Lung (tissue), 12 donors: ENCODE data around the gene HOXD11. TPM values are rescaled to one million over a fixed set of nuclear protein-coding genes. Genes with fewer than 3 reads are reported as not detected.
A peak's percentile ranks its signal among the peaks of the same experiment; 100 is the strongest.

ENCODE experiments used
- ATAC-seq: fragments of 200-7000 bp; cut with Tn5 transposase; one replicate; pipeline ENCODE4 v1.9.1; 2020; ENCODE audit warnings: moderate number of reproducible peaks; ENCODE audit not compliant: insufficient read depth, low FRiP score
- DNase-seq, 3 donors: peaks; one replicate each; pipeline ENCODE4 v3.0.0-alpha.2; 2013 to 2017
- H3K27ac ChIP-seq, 2 donors: one replicate each; pipeline ENCODE4 v1.5.1; 2013; ENCODE audit warnings: mild to moderate bottlenecking in 2 of 2, moderate library complexity in 2 of 2, control low read depth in 1 of 2, inconsistent platforms in 1 of 2, low read depth in 1 of 2, low read length in 1 of 2
- H3K27me3 ChIP-seq, 3 donors: one replicate each; pipeline ENCODE4 v1.5.1; 2013; ENCODE audit warnings: low read length in 2 of 3; ENCODE audit not compliant: control insufficient read depth in 3 of 3, insufficient read depth in 3 of 3
- H3K36me3 ChIP-seq, 4 donors: one replicate each; pipeline ENCODE4 v1.5.1; 2013; ENCODE audit warnings: low read length in 4 of 4, mild to moderate bottlenecking in 1 of 4, moderate library complexity in 1 of 4; ENCODE audit not compliant: control insufficient read depth in 4 of 4, insufficient read depth in 4 of 4
- H3K4me1 ChIP-seq, 5 donors: one replicate each; pipeline ENCODE4 v1.5.1; 2013; ENCODE audit warnings: low read length in 5 of 5, mild to moderate bottlenecking in 2 of 5, moderate library complexity in 1 of 5; ENCODE audit not compliant: control insufficient read depth in 5 of 5, insufficient read depth in 5 of 5
- H3K4me3 ChIP-seq: one replicate; pipeline ENCODE4 v1.5.1; 2013; ENCODE audit warnings: mild to moderate bottlenecking, control low read depth, moderate library complexity
- H3K9ac ChIP-seq, 2 donors: one replicate each; pipeline ENCODE4 v1.5.1; 2013; ENCODE audit warnings: low read length in 2 of 2, control low read depth in 1 of 2; ENCODE audit not compliant: insufficient read depth in 1 of 2
- H3K9me3 ChIP-seq, 4 donors: one replicate each; pipeline ENCODE4 v1.5.1; 2013; ENCODE audit warnings: low read length in 3 of 4, mild to moderate bottlenecking in 1 of 4, moderate library complexity in 1 of 4; ENCODE audit not compliant: control insufficient read depth in 4 of 4, insufficient read depth in 3 of 4
- WGBS, 2 donors: extraction: QIAGEN DNeasy Blood & Tissue Kit; methylation state at CpG; one replicate each; pipeline ENCODE4 v1.1.7; 2013; 5-methylcytosine and 5-hydroxymethylcytosine counted together
- polyA plus RNA-seq, 2 donors: library from polyadenylated mRNA; stranded (reverse); fragments of 200-250 nt; gene quantifications; one replicate each; pipeline ENCODE4 v1.2.1, GENCODE V29; 2013
- total RNA-seq, 2 donors: library from RNA; depleted of rRNA in 1 of 2; stranded (reverse); fragments of >200 nt in 1 of 2; gene quantifications; one replicate each; pipeline ENCODE4 v1.2.1, GENCODE V29; 2014 to 2021
- TF ChIP-seq, protein P1 (sequence below): IDR thresholded peaks from 2 replicates; pipeline ENCODE4 v1.5.1; 2012; ENCODE audit warnings: mild to moderate bottlenecking; ENCODE audit errors: control extremely low read depth, extremely low read depth
- donor health status: control.
- donor health status: control.
- donor health status: Bipolar disorder and iron deficiency.
- donor health status: healthy.
- donor health status: DM: yes; HTN: yes; CAD: no.

HOXD11 gene
- total and polyA plus RNA-seq, 4 donors, result not detected

- no peak for DNase-seq
- H3K4me1 ChIP-seq, result peaks cover 0 to 6% (median 0%) of the 10 kb centered on the region in 5 donors
- no peak for ATAC-seq
- peaks cover 0 to 7% (median 0%) of the 10 kb centered on the region in 4 donors for H3K9me3 ChIP-seq
- WGBS, 2 donors, result 14 to 18% methylated on average over 30 to 32 of the region's 32 CpGs
- no peak overlapping the region for H3K4me3 ChIP-seq
- H3K36me3 ChIP-seq, result no peaks in the 10 kb centered on the region
- H3K27ac ChIP-seq, result no peak overlapping the region
- no peak overlapping the region for H3K9ac ChIP-seq
- TF ChIP-seq, protein P1, sequence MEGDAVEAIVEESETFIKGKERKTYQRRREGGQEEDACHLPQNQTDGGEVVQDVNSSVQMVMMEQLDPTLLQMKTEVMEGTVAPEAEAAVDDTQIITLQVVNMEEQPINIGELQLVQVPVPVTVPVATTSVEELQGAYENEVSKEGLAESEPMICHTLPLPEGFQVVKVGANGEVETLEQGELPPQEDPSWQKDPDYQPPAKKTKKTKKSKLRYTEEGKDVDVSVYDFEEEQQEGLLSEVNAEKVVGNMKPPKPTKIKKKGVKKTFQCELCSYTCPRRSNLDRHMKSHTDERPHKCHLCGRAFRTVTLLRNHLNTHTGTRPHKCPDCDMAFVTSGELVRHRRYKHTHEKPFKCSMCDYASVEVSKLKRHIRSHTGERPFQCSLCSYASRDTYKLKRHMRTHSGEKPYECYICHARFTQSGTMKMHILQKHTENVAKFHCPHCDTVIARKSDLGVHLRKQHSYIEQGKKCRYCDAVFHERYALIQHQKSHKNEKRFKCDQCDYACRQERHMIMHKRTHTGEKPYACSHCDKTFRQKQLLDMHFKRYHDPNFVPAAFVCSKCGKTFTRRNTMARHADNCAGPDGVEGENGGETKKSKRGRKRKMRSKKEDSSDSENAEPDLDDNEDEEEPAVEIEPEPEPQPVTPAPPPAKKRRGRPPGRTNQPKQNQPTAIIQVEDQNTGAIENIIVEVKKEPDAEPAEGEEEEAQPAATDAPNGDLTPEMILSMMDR, result no peak
- peaks cover 23 to 95% (median 88%) of the 10 kb centered on the region in 3 donors for H3K27me3 ChIP-seq
These were observed 40.2 kb downstream of the HOXD11 start for GRCh38 chr2:176147210-176147799.

DNA sequence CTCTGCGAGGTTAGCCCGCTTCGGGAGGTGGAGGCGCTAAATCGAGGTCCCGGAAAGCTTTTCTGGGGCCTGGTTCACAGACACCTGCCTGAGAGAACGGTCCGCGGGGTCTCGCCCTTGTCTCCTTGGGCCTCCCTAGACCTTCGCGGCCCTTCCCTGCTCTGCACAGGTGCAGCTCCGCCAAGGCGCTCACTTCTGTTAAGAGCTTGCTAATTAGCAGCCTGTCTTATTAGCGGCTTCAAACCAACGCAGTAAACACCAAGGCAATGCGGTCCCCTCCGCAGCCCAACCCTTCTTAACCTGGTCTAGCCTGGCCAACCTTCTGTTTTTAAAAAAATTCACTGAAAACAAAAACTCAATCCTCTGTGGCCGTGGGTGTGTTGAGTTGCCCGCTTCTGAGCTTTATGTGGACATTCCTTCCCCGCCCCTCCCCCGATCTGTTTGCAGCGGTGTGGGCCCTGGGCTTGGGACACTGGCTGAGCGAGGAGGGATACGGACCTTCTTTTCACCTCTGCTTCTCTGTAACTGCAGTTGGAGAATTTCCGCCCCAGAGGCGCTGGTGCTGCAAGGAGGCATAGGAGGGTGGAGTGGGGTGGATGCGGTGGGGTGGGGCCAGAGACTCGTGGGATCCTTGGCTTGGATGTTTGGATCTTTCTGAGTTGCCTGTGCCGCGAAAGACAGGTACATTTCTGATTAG lies 40.9 kb downstream of the HOXD11 start:
- Histone ChIP-seq H3K36me3 (no peaks in the 10 kb centered on the region), H3K9me3 (peaks cover 0 to 10% (median 0%) of the 10 kb centered on the region in 4 donors), H3K27ac (no peak overlapping the region), H3K4me1 (peaks cover 0 to 7% (median 0%) of the 10 kb centered on the region in 5 donors), H3K9ac (no peak overlapping the region), H3K27me3 (peaks cover 29 to 95% (median 89%) of the 10 kb centered on the region in 3 donors), H3K4me3 (no peak overlapping the region)
- WGBS, 2 donors, result 10 to 14% methylated on average over 27 to 31 of the region's 31 CpGs
- DNase-seq, result peak in 1 of 3 donors; percentile 10
- TF ChIP-seq, protein P1, result no peak
- ATAC-seq, result no peak

GRCh38 chr2:176148751-176149421 lies 41.8 kb downstream of the HOXD11 start:
- peaks cover 0 to 10% (median 0%) of the 10 kb centered on the region in 4 donors for H3K9me3 ChIP-seq

More at GRCh38 chr2:176148751-176149421, 41.8 kb downstream of the HOXD11 start:
- no peak for ATAC-seq
- peaks cover 0 to 7% (median 0%) of the 10 kb centered on the region in 5 donors for H3K4me1 ChIP-seq
- H3K9ac ChIP-seq, result no peak overlapping the region
- H3K27ac ChIP-seq, result no peak overlapping the region
- TF ChIP-seq, protein P1, result no peak
- peak in 1 of 3 donors; percentile 1 for DNase-seq
- 29% methylated on average over 11 of the region's 11 CpGs for WGBS, 2 donors
- no peaks in the 10 kb centered on the region for H3K36me3 ChIP-seq
- peaks cover 32 to 95% (median 89%) of the 10 kb centered on the region in 3 donors for H3K27me3 ChIP-seq
- H3K4me3 ChIP-seq, result no peak overlapping the region
